Right lobe of liver (tissue), 6 donors: Measurements from ENCODE around the gene SAMD8. TPM values are rescaled to one million over a fixed set of nuclear protein-coding genes. Genes with fewer than 3 reads are reported as not detected.
"Not testable (repeated sequence)": the region's sequence is repeated elsewhere in the genome, so short reads cannot be mapped to it uniquely, and the experiment has no call there.

Source experiments
- ATAC-seq, 4 donors: fragments of 200-7000 bp; cut with Tn5 transposase; one replicate each; pipeline ENCODE4 v1.9.1; 2020; ENCODE audit warnings: mild to moderate bottlenecking in 4 of 4, moderate library complexity in 4 of 4
- DNase-seq, 3 donors: peaks; one replicate each; pipeline ENCODE4 v3.0.0-alpha.2; 2020
- H3K27ac ChIP-seq, 3 donors: fragments of 200-600 bp; one replicate each; pipeline ENCODE4 v1.8.0; 2022
- H3K27me3 ChIP-seq, 2 donors: fragments of 200-600 bp; one replicate each; pipeline ENCODE4 v1.8.0; 2022
- H3K36me3 ChIP-seq, 4 donors: fragments of 200-600 bp; sonication (generic) in 1 of 4; one replicate each; pipeline versions ENCODE4 v1.5.1 to v1.8.0; 2017 to 2022; ENCODE audit warnings: control low read depth in 1 of 4
- H3K4me1 ChIP-seq, 4 donors: fragments of 200-600 bp; sonication (generic) in 1 of 4; one replicate each; pipeline versions ENCODE4 v1.5.1 to v1.8.0; 2017 to 2022; ENCODE audit warnings: control low read depth in 1 of 4
- H3K4me3 ChIP-seq, 3 donors: fragments of 200-600 bp; one replicate each; pipeline ENCODE4 v1.8.0; 2022
- H3K9me3 ChIP-seq, 4 donors: fragments of 200-600 bp; sonication (generic) in 1 of 4; one replicate each; pipeline versions ENCODE4 v1.5.1 to v1.8.0; 2017 to 2022; ENCODE audit warnings: control low read depth in 1 of 4
- POLR2A ChIP-seq: fragments of 450-650 bp; IDR thresholded peaks from one replicate; pipeline ENCODE4 v1.6.1; 2017; ENCODE audit warnings: antibody characterized with exemption, mild to moderate bottlenecking
- WGBS: methylation state at CpG from one replicate; pipeline ENCODE4 v1.1.6; 2018; ENCODE audit warnings: low coverage, low lambda C conversion rate; ENCODE audit not compliant: insufficient coverage; ENCODE audit errors: missing lambda C conversion rate; 5-methylcytosine and 5-hydroxymethylcytosine counted together
- intact Hi-C, 2 donors: fragments of 100-400 bp; cut with DNase I; formaldehyde crosslinking; loops; one replicate each; pipeline versions ENCODE4 v1.11.2 to v1.14.1; 2022
- total RNA-seq, 6 experiments: library from RNA; depleted of rRNA in 2 of 6; stranded (reverse); fragments of >200 nt in 2 of 6; fragmentation: NEBNext Ultra II Directional in 3 of 6; extraction: Animal tissue kit (Norgen Biotek cat#: 25700) in 3 of 6; gene quantifications; one replicate each; pipeline versions ENCODE4 v1.1.0 to v1.2.4, GENCODE V29; 2016 to 2023
- TF ChIP-seq, protein P1 (sequence below), 4 donors: fragments of 200-600 bp in 3 of 4; fragments of 450-650 bp in 1 of 4; IDR thresholded peaks; one replicate each; pipeline versions ENCODE4 v1.5.1 to v1.8.0; 2016 to 2022; ENCODE audit warnings: antibody characterized with exemption in 4 of 4, mild to moderate bottlenecking in 2 of 4
- donor health status: DM: no; HTN: yes; CAD: no.
- donor health status: DM: no; HTN: no; CAD: no.
- donor health status: DM: no; HTN: no; CAD: no.
- donor health status: DM: no; HTN: yes; CAD: no.
- donor health status: DM: no; HTN: yes; CAD: no.

The SAMD8 gene
- total RNA-seq, 6 experiments from 2014 or later = 5.7 to 13.2 (median 9.3) TPM

DNA sequence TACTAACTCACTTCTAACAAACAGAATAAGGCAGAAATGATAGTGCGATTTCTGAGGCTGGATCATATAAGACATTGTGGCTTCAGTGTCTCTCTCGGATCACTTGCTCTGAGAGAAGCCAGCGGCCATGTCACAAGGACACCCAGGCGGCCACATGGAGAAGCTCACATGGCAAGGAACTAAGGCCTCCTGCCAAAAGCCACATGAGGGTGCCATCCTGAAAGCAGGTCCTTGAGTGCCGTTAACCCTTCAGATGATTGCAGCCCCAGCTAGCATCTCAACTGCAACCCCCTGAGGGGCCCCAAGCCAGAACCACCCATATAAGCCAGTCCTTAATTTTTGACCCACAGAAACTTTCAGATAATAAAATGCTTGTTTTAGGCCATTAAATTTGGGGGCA, 92.3 kb downstream of the SAMD8 start:
- H3K4me1 ChIP-seq = no peaks in the 10 kb centered on the region
- intact Hi-C loops = no loop called here
- H3K27me3 ChIP-seq = no peaks in the 10 kb centered on the region
- H3K27ac ChIP-seq = no peak overlapping the region
- H3K36me3 ChIP-seq = no peaks in the 10 kb centered on the region
- no peak for TF ChIP-seq POLR2A
- TF ChIP-seq, protein P1, sequence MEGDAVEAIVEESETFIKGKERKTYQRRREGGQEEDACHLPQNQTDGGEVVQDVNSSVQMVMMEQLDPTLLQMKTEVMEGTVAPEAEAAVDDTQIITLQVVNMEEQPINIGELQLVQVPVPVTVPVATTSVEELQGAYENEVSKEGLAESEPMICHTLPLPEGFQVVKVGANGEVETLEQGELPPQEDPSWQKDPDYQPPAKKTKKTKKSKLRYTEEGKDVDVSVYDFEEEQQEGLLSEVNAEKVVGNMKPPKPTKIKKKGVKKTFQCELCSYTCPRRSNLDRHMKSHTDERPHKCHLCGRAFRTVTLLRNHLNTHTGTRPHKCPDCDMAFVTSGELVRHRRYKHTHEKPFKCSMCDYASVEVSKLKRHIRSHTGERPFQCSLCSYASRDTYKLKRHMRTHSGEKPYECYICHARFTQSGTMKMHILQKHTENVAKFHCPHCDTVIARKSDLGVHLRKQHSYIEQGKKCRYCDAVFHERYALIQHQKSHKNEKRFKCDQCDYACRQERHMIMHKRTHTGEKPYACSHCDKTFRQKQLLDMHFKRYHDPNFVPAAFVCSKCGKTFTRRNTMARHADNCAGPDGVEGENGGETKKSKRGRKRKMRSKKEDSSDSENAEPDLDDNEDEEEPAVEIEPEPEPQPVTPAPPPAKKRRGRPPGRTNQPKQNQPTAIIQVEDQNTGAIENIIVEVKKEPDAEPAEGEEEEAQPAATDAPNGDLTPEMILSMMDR (IDR thresholded peaks at IDR 0.05) = no peak
- no peak overlapping the region for H3K4me3 ChIP-seq
- no peaks in the 10 kb centered on the region for H3K9me3 ChIP-seq
- no peak for DNase-seq
- ATAC-seq = no peak
- WGBS = 92% methylated on average over 2 of the region's 5 CpGs

DNA sequence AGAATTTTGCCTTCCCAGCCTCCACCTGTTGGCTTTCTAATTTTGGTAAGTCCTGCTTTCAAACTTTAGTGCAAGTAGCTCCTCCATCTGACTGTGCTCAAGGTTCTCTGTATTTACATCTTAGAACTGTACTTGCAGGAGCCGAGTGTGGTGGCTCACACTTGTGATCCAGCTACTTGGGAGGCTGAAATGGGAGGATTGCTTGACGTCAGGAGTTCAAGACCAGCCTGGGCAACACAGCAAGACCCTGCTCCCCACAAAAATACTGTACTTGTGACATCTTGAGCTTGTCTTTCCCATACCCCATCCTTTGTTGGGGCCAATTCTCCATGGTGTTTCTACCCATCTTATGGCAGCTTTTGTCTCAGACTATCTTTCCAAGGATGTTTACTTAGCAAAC, 94.5 kb downstream of the SAMD8 start:
- intact Hi-C loops = no loop called here
- no peak for TF ChIP-seq POLR2A
- TF ChIP-seq, protein P1 (IDR thresholded peaks at IDR 0.05) = no peak
- DNase-seq = no peak
- no peak for ATAC-seq
- no peaks in the 10 kb centered on the region for H3K36me3 ChIP-seq
- no peaks in the 10 kb centered on the region for H3K9me3 ChIP-seq
- WGBS = 90% methylated on average over 2 of the region's 2 CpGs
- H3K4me1 ChIP-seq = no peaks in the 10 kb centered on the region
- no peak overlapping the region for H3K27ac ChIP-seq
- no peak overlapping the region for H3K4me3 ChIP-seq
- H3K27me3 ChIP-seq = no peaks in the 10 kb centered on the region

DNA sequence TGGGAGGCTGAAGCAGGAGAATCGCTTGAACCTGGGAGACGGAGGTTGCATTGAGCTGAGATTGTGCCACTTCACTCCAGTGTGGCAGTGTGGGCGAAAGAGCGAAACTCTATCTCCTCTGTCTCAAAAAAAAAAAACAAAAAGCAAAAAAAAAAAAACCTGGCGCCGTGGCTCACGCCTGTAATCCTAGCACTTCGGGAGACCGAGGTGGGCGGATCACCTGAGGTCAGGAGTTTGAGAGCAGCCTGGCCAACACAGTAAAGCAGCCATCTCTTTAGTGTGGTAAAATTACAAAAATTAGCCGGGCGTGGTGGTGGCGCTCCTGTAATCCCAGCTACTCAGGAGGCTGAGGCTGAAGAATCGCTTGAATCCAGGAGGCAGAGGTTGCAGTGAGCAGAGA, 95.2 kb downstream of the SAMD8 start:
- H3K36me3 ChIP-seq, ATAC-seq, intact Hi-C loops, H3K9me3 ChIP-seq, H3K4me1 ChIP-seq, H3K27ac ChIP-seq, DNase-seq, H3K4me3 ChIP-seq, H3K27me3 ChIP-seq: not testable (repeated sequence)
- WGBS = 88% methylated on average over 10 of the region's 14 CpGs

DNA sequence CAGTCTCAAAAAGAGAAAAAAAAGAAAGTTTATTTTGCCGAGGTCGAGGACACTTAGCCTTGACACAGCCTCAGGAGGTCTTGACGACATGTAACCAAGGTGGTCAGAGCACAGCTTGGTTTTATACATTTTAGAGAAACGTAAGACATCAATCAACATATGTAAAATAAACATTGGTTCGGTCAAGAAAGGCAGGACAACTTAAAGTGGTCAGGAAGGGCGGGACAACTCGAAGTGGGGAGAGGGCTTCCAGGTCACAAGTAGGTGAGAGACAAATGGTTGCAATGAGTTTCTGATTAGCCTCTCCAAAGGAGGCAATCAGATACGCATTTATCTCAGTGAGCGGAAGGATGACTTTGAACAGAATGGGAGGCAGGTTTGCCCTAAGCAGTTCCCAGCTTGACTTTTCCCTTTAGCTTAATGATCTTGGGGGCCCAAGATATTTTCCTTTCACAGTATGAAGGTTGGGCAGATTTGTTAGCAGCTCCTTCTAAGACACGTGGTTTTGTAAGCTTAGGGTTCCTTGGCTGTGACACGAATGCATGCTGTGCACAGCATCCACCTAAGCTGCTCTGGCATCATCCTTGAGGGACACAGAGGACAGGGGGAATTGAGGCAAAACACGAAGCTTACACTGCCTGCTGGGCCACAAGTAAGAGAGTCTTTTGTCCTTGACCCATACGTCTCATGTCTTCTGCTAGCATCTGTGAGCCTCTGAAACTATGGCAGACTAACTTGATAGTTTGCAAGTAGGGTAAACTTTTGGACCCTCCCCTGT, 95.8 kb downstream of the SAMD8 start:
- Histone ChIP-seq H3K27me3 (no peaks in the 10 kb centered on the region), H3K27ac (no peak overlapping the region), H3K4me1 (peaks cover 0 to 9% (median 4%) of the 10 kb centered on the region in 4 donors), H3K36me3 (peaks cover 0 to 2% (median 0%) of the 10 kb centered on the region in 4 donors), H3K9me3 (no peaks in the 10 kb centered on the region), H3K4me3 (no peak overlapping the region)
- 65% methylated on average over 11 of the region's 13 CpGs for WGBS
- no peak for DNase-seq
- intact Hi-C loops = no loop called here
- TF ChIP-seq POLR2A = no peak
- TF ChIP-seq, protein P1 (IDR thresholded peaks at IDR 0.05) = no peak
- ATAC-seq = no peak

DNA sequence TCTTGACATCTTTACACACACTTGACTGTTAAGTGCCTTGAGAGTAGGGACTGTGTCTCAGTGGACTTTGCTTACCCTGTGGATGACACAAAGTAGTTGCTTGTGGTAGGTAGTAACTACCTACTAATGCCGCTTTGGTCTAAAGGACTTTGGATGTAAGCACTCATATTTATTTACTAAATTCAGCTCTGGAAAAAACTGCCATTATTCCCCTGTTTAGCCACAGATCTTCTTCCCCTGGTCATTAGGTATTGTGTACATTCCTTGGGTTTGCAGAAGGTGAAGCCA, 96.3 kb downstream of the SAMD8 start:
- intact Hi-C loops = no loop called here
- Histone ChIP-seq H3K36me3 (peaks cover 0 to 7% (median 0%) of the 10 kb centered on the region in 4 donors), H3K4me3 (no peak overlapping the region), H3K27me3 (no peaks in the 10 kb centered on the region), H3K9me3 (no peaks in the 10 kb centered on the region), H3K27ac (no peak overlapping the region), H3K4me1 (peaks cover 0 to 14% (median 5%) of the 10 kb centered on the region in 4 donors)
- ATAC-seq = no peak
- 80% methylated on average over 1 of the region's 1 CpG for WGBS
- no peak for DNase-seq
- TF ChIP-seq, protein P1 (IDR thresholded peaks at IDR 0.05) = no peak
- TF ChIP-seq POLR2A = no peak
